ENCODE measurements around the gene CCDC69.
"Not testable (repeated sequence)": the region's sequence is repeated elsewhere in the genome, so short reads cannot be mapped to it uniquely, and the experiment has no call there.

CCDC69 gene

DNA sequence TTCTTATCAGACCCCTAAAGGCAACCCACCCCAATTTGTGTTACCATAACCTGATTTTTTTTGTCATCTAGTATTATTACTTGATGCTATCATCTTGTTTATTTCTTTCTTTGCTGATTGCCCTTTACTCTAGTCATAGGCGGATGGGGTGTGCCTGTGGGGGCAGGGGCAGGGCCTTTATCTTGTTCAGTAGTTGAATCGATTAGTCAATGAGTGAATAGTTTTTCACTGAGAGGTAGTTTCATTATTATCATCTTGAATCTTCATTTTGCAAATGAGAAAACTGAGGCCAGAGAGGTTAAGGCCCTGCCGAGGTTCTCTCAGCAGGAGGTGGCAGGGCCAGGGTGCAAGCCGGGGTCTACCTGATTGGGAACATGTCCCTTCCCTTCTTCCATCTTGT is 19.7 kb upstream of the CCDC69 start:
- Histone ChIP-seq H3K36me3 (ENCODE audit: insufficient read depth, low read length) (no peaks in the 10 kb centered on the region), H3K27me3 (ENCODE audit: control insufficient read depth in 1 of 2, insufficient read depth in 2 of 2, low read length in 2 of 2) (no peaks in the 10 kb centered on the region), H3K27ac (ENCODE audit: low read depth, low read length) (no peak overlapping the region), H3K4me3 (ENCODE audit: low read depth in 1 of 2, low read length in 2 of 2) (no peak overlapping the region), H3K4me1 (ENCODE audit: insufficient read depth, low read length) (peaks cover 6% of the 10 kb centered on the region), H3K9ac (ENCODE audit: low read length) (no peak overlapping the region), H3K9me3 (ENCODE audit: low read length) (no peaks in the 10 kb centered on the region)

- H3K9ac ChIP-seq (ENCODE audit: low read length): no peak overlapping the region
- H3K27me3 ChIP-seq (ENCODE audit: control insufficient read depth in 1 of 2, insufficient read depth in 2 of 2, low read length in 2 of 2): no peaks in the 10 kb centered on the region
- H3K4me3 ChIP-seq (ENCODE audit: low read depth in 1 of 2, low read length in 2 of 2): no peak overlapping the region
- no peaks in the 10 kb centered on the region for H3K36me3 ChIP-seq (ENCODE audit: insufficient read depth, low read length)
- H3K9me3 ChIP-seq (ENCODE audit: low read length): no peaks in the 10 kb centered on the region
- H3K4me1 ChIP-seq (ENCODE audit: insufficient read depth, low read length): peaks cover 7% of the 10 kb centered on the region
- H3K27ac ChIP-seq (ENCODE audit: low read depth, low read length): no peak overlapping the region
Measured at GRCh38 chr5:151243127-151243526, 19.2 kb upstream of the CCDC69 start.

GRCh38 chr5:151240924-151241635 is 17.2 kb upstream of the CCDC69 start:
- H3K36me3 ChIP-seq (ENCODE audit: insufficient read depth, low read length): no peaks in the 10 kb centered on the region
- H3K9me3 ChIP-seq (ENCODE audit: low read length): no peaks in the 10 kb centered on the region
- H3K4me3 ChIP-seq (ENCODE audit: low read depth in 1 of 2, low read length in 2 of 2): no peak overlapping the region
- H3K9ac ChIP-seq (ENCODE audit: low read length): no peak overlapping the region
- no peaks in the 10 kb centered on the region for H3K27me3 ChIP-seq (ENCODE audit: control insufficient read depth in 1 of 2, insufficient read depth in 2 of 2, low read length in 2 of 2)
- H3K27ac ChIP-seq (ENCODE audit: low read depth, low read length): no peak overlapping the region
- H3K4me1 ChIP-seq (ENCODE audit: insufficient read depth, low read length): peaks cover 13% of the 10 kb centered on the region

DNA sequence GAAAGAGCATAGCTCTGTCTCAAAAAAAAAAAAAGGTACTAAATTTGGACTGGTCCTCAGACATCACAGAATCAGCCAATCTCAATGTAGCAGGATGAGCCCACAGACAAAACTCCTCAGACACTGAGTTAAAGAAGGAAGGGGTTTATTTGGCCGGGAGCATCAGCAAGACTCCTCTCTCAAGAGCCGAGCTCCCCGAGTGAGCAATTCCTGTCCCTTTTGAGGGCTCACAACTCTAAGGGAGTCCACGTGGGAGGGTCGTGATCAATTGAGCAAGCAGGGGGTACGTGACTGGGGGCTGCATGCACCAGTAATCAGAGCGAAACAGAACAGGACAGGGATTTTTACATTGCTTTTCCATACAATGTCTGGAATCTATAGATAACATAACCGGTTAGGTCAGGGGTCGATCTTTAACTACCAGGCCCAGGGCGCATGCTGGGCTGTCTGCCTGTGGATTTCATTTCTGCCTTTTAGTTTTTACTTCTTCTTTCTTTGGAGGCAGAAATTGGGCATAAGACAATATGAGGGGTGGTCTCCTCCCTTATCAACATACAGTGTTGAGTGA is 16.5 kb upstream of the CCDC69 start:
- H3K4me1 ChIP-seq (ENCODE audit: insufficient read depth, low read length): peaks cover 16% of the 10 kb centered on the region
- not testable (repeated sequence) for H3K27me3 ChIP-seq (ENCODE audit: control insufficient read depth in 1 of 2, insufficient read depth in 2 of 2, low read length in 2 of 2); H3K36me3 ChIP-seq (ENCODE audit: insufficient read depth, low read length); H3K9me3 ChIP-seq (ENCODE audit: low read length); H3K4me3 ChIP-seq (ENCODE audit: low read depth in 1 of 2, low read length in 2 of 2); H3K27ac ChIP-seq (ENCODE audit: low read depth, low read length); H3K9ac ChIP-seq (ENCODE audit: low read length)

GRCh38 chr5:151239237-151239861 is 15.5 kb upstream of the CCDC69 start:
- H3K27me3 ChIP-seq (ENCODE audit: control insufficient read depth in 1 of 2, insufficient read depth in 2 of 2, low read length in 2 of 2): no peaks in the 10 kb centered on the region
- no peaks in the 10 kb centered on the region for H3K9me3 ChIP-seq (ENCODE audit: low read length)
- H3K27ac ChIP-seq (ENCODE audit: low read depth, low read length): peak overlapping the region; percentile 92
- H3K4me1 ChIP-seq (ENCODE audit: insufficient read depth, low read length): peaks cover 26% of the 10 kb centered on the region
- peak overlapping the region; percentile 41 to 67 for H3K4me3 ChIP-seq (ENCODE audit: low read depth in 1 of 2, low read length in 2 of 2)
- H3K9ac ChIP-seq (ENCODE audit: low read length): peak overlapping the region; percentile 65
- no peaks in the 10 kb centered on the region for H3K36me3 ChIP-seq (ENCODE audit: insufficient read depth, low read length)

- Histone ChIP-seq H3K27ac (ENCODE audit: low read depth, low read length) (peak overlapping the region; percentile 92), H3K36me3 (ENCODE audit: insufficient read depth, low read length) (no peaks in the 10 kb centered on the region), H3K27me3 (ENCODE audit: control insufficient read depth in 1 of 2, insufficient read depth in 2 of 2, low read length in 2 of 2) (no peaks in the 10 kb centered on the region), H3K9ac (ENCODE audit: low read length) (peak overlapping the region; percentile 65), H3K4me3 (ENCODE audit: low read depth in 1 of 2, low read length in 2 of 2) (peak overlapping the region; percentile 41 to 67), H3K9me3 (ENCODE audit: low read length) (no peaks in the 10 kb centered on the region), H3K4me1 (ENCODE audit: insufficient read depth, low read length) (peaks cover 32% of the 10 kb centered on the region)
Measured at GRCh38 chr5:151238303-151238741, 14.4 kb upstream of the CCDC69 start.

- Histone ChIP-seq H3K4me3 (ENCODE audit: low read depth in 1 of 2, low read length in 2 of 2) (peak overlapping the region in 1 of 2 donors; percentile 67), H3K27ac (ENCODE audit: low read depth, low read length) (peak overlapping the region; percentile 92), H3K27me3 (ENCODE audit: control insufficient read depth in 1 of 2, insufficient read depth in 2 of 2, low read length in 2 of 2) (no peaks in the 10 kb centered on the region), H3K4me1 (ENCODE audit: insufficient read depth, low read length) (peaks cover 32% of the 10 kb centered on the region), H3K36me3 (ENCODE audit: insufficient read depth, low read length) (no peaks in the 10 kb centered on the region), H3K9me3 (ENCODE audit: low read length) (no peaks in the 10 kb centered on the region), H3K9ac (ENCODE audit: low read length) (peak overlapping the region; percentile 65)
Measured at GRCh38 chr5:151237685-151238084, 13.8 kb upstream of the CCDC69 start.

GRCh38 chr5:151236888-151237287 is 13.0 kb upstream of the CCDC69 start:
- Histone ChIP-seq H3K9ac (ENCODE audit: low read length) (no peak overlapping the region), H3K9me3 (ENCODE audit: low read length) (no peaks in the 10 kb centered on the region), H3K27ac (ENCODE audit: low read depth, low read length) (no peak overlapping the region), H3K4me3 (ENCODE audit: low read depth in 1 of 2, low read length in 2 of 2) (no peak overlapping the region), H3K36me3 (ENCODE audit: insufficient read depth, low read length) (no peaks in the 10 kb centered on the region), H3K4me1 (ENCODE audit: insufficient read depth, low read length) (peaks cover 32% of the 10 kb centered on the region), H3K27me3 (ENCODE audit: control insufficient read depth in 1 of 2, insufficient read depth in 2 of 2, low read length in 2 of 2) (no peaks in the 10 kb centered on the region)

DNA sequence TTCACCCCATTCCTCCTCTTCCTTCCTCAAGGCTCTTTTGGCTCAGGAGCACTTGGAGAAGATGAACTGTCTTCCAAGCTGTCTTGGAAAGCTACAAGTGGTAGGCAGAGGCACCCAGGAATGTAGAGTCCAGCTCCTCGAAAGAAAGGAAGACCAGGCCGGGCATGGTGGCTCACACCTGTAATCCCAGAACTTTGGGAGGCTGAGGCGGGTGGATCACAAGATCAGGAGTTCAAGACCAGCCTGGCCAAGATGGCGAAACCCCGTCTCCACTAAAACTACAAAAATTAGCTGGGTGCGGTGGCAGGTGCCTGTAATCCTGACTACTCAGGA is 11.3 kb upstream of the CCDC69 start:
- peak overlapping the region; percentile 15 for H3K9ac ChIP-seq (ENCODE audit: low read length)
- peaks cover 32% of the 10 kb centered on the region for H3K4me1 ChIP-seq (ENCODE audit: insufficient read depth, low read length)
- H3K36me3 ChIP-seq (ENCODE audit: insufficient read depth, low read length); H3K27me3 ChIP-seq (ENCODE audit: control insufficient read depth in 1 of 2, insufficient read depth in 2 of 2, low read length in 2 of 2); H3K9me3 ChIP-seq (ENCODE audit: low read length): not testable (repeated sequence)
- H3K27ac ChIP-seq (ENCODE audit: low read depth, low read length): peak overlapping the region; percentile 68
- H3K4me3 ChIP-seq (ENCODE audit: low read depth in 1 of 2, low read length in 2 of 2): peak overlapping the region in 1 of 2 donors; percentile 56

GRCh38 chr5:151234476-151235238 is 10.8 kb upstream of the CCDC69 start:
- peak overlapping the region in 1 of 2 donors; percentile 56 for H3K4me3 ChIP-seq (ENCODE audit: low read depth in 1 of 2, low read length in 2 of 2)
- peak overlapping the region; percentile 15 for H3K9ac ChIP-seq (ENCODE audit: low read length)
- no peaks in the 10 kb centered on the region for H3K27me3 ChIP-seq (ENCODE audit: control insufficient read depth in 1 of 2, insufficient read depth in 2 of 2, low read length in 2 of 2)
- no peaks in the 10 kb centered on the region for H3K9me3 ChIP-seq (ENCODE audit: low read length)
- H3K4me1 ChIP-seq (ENCODE audit: insufficient read depth, low read length): peaks cover 32% of the 10 kb centered on the region
- peak overlapping the region; percentile 68 for H3K27ac ChIP-seq (ENCODE audit: low read depth, low read length)
- H3K36me3 ChIP-seq (ENCODE audit: insufficient read depth, low read length): no peaks in the 10 kb centered on the region

DNA sequence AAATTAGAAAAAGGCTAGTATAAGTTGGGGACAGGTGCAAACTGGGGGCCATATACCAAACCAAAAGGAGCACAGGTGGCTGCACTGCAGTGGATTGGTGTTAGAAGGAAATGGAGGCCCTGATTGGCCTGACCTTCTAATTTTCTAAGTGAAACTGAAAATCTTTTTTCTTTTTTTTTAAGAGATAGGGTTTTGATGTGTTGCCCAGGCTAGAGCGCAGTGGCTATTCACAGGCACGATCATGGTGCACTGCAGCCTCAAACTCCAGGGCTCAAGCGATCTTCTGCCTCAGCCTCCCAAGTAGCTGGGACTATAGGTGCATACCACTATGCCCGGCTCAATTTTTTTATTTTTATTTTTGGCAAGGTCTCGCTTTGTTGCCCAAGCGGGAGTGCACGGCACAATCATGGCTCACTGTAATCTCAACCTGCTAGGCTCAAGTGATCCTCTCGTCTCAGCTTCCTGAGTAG is 9.8 kb upstream of the CCDC69 start:
- H3K4me3 ChIP-seq (ENCODE audit: low read depth in 1 of 2, low read length in 2 of 2): no peak overlapping the region
- no peaks in the 10 kb centered on the region for H3K36me3 ChIP-seq (ENCODE audit: insufficient read depth, low read length)
- H3K4me1 ChIP-seq (ENCODE audit: insufficient read depth, low read length): peaks cover 26% of the 10 kb centered on the region
- no peak overlapping the region for H3K27ac ChIP-seq (ENCODE audit: low read depth, low read length)
- H3K9ac ChIP-seq (ENCODE audit: low read length): no peak overlapping the region
- no peaks in the 10 kb centered on the region for H3K27me3 ChIP-seq (ENCODE audit: control insufficient read depth in 1 of 2, insufficient read depth in 2 of 2, low read length in 2 of 2)
- H3K9me3 ChIP-seq (ENCODE audit: low read length): no peaks in the 10 kb centered on the region
